Esophagus muscularis mucosa (tissue), 4 donors: ENCODE data around the gene PIN1. TPM values are rescaled to one million over a fixed set of nuclear protein-coding genes. Genes with fewer than 3 reads are reported as not detected.

Experiments used
- DNase-seq: peaks from one replicate; pipeline ENCODE4 v3.0.0-alpha.2; 2017; ENCODE audit errors: extremely low spot score
- H3K27ac ChIP-seq, 4 donors: fragments of 200-600 bp; sonication (generic); replicated peaks in 1 of 4; 1 replicate in 3 of 4; 2 replicates in 1 of 4; pipeline ENCODE4 v1.5.1; 2016 to 2019; ENCODE audit warnings: mild to moderate bottlenecking in 1 of 4
- H3K27me3 ChIP-seq, 4 donors: fragments of 200-600 bp; sonication (generic); one replicate each; pipeline versions ENCODE4 v1.5.1 to v1.6.0; 2016 to 2019
- H3K36me3 ChIP-seq, 4 donors: fragments of 200-600 bp; sonication (generic); one replicate each; pipeline ENCODE4 v1.5.1; 2016 to 2019
- H3K4me1 ChIP-seq, 4 donors: fragments of 200-600 bp; sonication (generic); one replicate each; pipeline ENCODE4 v1.5.1; 2016 to 2019
- H3K4me3 ChIP-seq, 4 donors: fragments of 200-600 bp; sonication (generic); 1 replicate in 2 of 4; 2 replicates in 2 of 4; pipeline ENCODE4 v1.5.1; 2016 to 2019; ENCODE audit warnings: mild to moderate bottlenecking in 4 of 4, moderate library complexity in 1 of 4
- H3K9me3 ChIP-seq, 4 donors: fragments of 200-600 bp; sonication (generic); 1 replicate in 3 of 4; 2 replicates in 1 of 4; pipeline ENCODE4 v1.5.1; 2016 to 2019
- CTCF ChIP-seq, 3 experiments: fragments of 200-600 bp in 2 of 3; fragments of 450-650 bp in 1 of 3; sonication (generic) in 2 of 3; IDR thresholded peaks; one replicate each; pipeline ENCODE4 v1.5.1; 2017 to 2019; ENCODE audit warnings: antibody characterized with exemption in 3 of 3, mild to moderate bottlenecking in 2 of 3, moderate library complexity in 1 of 3
- EP300 ChIP-seq: sonication (generic); formaldehyde crosslinking; IDR thresholded peaks from one replicate; pipeline ENCODE4 v1.6.1; 2017; ENCODE audit warnings: antibody characterized with exemption
- POLR2A ChIP-seq: fragments of 450-650 bp; IDR thresholded peaks from one replicate; pipeline ENCODE4 v1.6.1; 2017; ENCODE audit warnings: antibody characterized with exemption, moderate library complexity, mild to moderate bottlenecking, low read depth
- POLR2AphosphoS5 ChIP-seq, 2 donors: sonication (generic); formaldehyde crosslinking; IDR thresholded peaks; one replicate each; pipeline ENCODE4 v1.6.1; 2017; ENCODE audit warnings: antibody characterized with exemption in 2 of 2
- WGBS: methylation state at CpG from one replicate; pipeline ENCODE4 v1.1.5; 2018; 5-methylcytosine and 5-hydroxymethylcytosine counted together
- intact Hi-C: fragments of 100-400 bp; cut with DNase I; formaldehyde crosslinking; loops from one replicate; pipeline ENCODE4 v1.15.1; 2023
- total RNA-seq, 4 donors: library from RNA; depleted of rRNA; stranded (reverse); fragments of >200 nt; gene quantifications; one replicate each; pipeline versions ENCODE4 v1.1.0 to v1.2.1, GENCODE V29; 2016

The PIN1 gene
- total RNA-seq, 4 donors from 2014 or later = 113 to 183 (median 145) TPM

GRCh38 chr19:9793071-9793591 lies 42.0 kb upstream of the PIN1 start:
- 23% methylated on average over 21 of the region's 36 CpGs for WGBS
- Histone ChIP-seq H3K4me3 (peak overlapping the region; percentile 60 to 88 (median 83)), H3K27me3 (no peaks in the 10 kb centered on the region), H3K27ac (peak overlapping the region; percentile 90 to 97 (median 96)), H3K4me1 (peaks cover 6 to 31% (median 22%) of the 10 kb centered on the region in 4 donors), H3K36me3 (no peaks in the 10 kb centered on the region), H3K9me3 (no peaks in the 10 kb centered on the region)
- no peak for TF ChIP-seq EP300
- no peak for TF ChIP-seq POLR2A
- peak in 1 of 3 experiments; percentile 17 for TF ChIP-seq CTCF (IDR thresholded peaks at IDR 0.05)
- peak in 1 of 2 donors; percentile 28 for TF ChIP-seq POLR2AphosphoS5 (IDR thresholded peaks at IDR 0.05)
- intact Hi-C loops = loop anchor here (10.0 kb wide), 1 partner anchor 648 kb away; the partner anchor contains the start of gene ZNF317
- peak; percentile 92 for DNase-seq

- Histone ChIP-seq H3K4me1 (peaks cover 2 to 19% (median 8%) of the 10 kb centered on the region in 4 donors), H3K27ac (peak overlapping the region in 1 of 4 donors; percentile 1)
Observed at GRCh38 chr19:9796113-9796773, 38.9 kb upstream of the PIN1 start.

GRCh38 chr19:9797871-9798270 lies 37.2 kb upstream of the PIN1 start:
- Histone ChIP-seq H3K4me3 (no peak overlapping the region), H3K36me3 (no peaks in the 10 kb centered on the region), H3K9me3 (no peaks in the 10 kb centered on the region), H3K27ac (no peak overlapping the region), H3K27me3 (no peaks in the 10 kb centered on the region), H3K4me1 (peaks cover 0 to 15% (median 5%) of the 10 kb centered on the region in 4 donors)
- intact Hi-C loops = loop anchor here (2.0 to 10.0 kb wide), 6 partner anchors 19 to 653 kb away; partner anchors contain the start of gene ZNF317
- no peak for DNase-seq
- TF ChIP-seq POLR2A (no peak), EP300 (no peak), POLR2AphosphoS5 (IDR thresholded peaks at IDR 0.05) (no peak), CTCF (IDR thresholded peaks at IDR 0.05) (no peak)
- 91% methylated on average over 5 of the region's 5 CpGs for WGBS

More at GRCh38 chr19:9796113-9796773, 38.9 kb upstream of the PIN1 start:
- Histone ChIP-seq H3K27me3 (no peaks in the 10 kb centered on the region), H3K4me3 (no peak overlapping the region), H3K36me3 (no peaks in the 10 kb centered on the region), H3K9me3 (no peaks in the 10 kb centered on the region)
- TF ChIP-seq POLR2A (no peak), POLR2AphosphoS5 (IDR thresholded peaks at IDR 0.05) (peak; percentile 16 to 51), CTCF (IDR thresholded peaks at IDR 0.05) (peak; percentile 75 to 91 (median 81)), EP300 (no peak)
- DNase-seq = peak; percentile 94
- 50% methylated on average over 6 of the region's 6 CpGs for WGBS
- intact Hi-C loops = loop anchor here (2.0 to 10.0 kb wide), 6 partner anchors 21 to 651 kb away; partner anchors contain the start of gene ZNF317

GRCh38 chr19:9799162-9799561 lies 36.0 kb upstream of the PIN1 start:
- Histone ChIP-seq H3K36me3 (peaks cover 0 to 9% (median 0%) of the 10 kb centered on the region in 4 donors), H3K4me1 (peaks cover 0 to 8% (median 5%) of the 10 kb centered on the region in 4 donors), H3K4me3 (no peak overlapping the region), H3K27ac (no peak overlapping the region), H3K9me3 (no peaks in the 10 kb centered on the region), H3K27me3 (no peaks in the 10 kb centered on the region)
- intact Hi-C loops = loop anchor here (5.0 to 10.0 kb wide), 3 partner anchors 487 to 654 kb away; partner anchors contain the start of gene ZNF317
- TF ChIP-seq CTCF (IDR thresholded peaks at IDR 0.05) (no peak), EP300 (no peak), POLR2A (no peak), POLR2AphosphoS5 (IDR thresholded peaks at IDR 0.05) (no peak)
- DNase-seq = no peak
